MM.1S (cell line): Measurements from ENCODE around the gene ATG16L2.

ENCODE experiments used
- DNase-seq: peaks from one replicate; pipeline ENCODE4 v3.0.0-alpha.2; 2015
- H2AFZ ChIP-seq: fragments of 300-600 bp; sonication (generic); 2 replicates; pipeline ENCODE4 v1.6.0; 2016; ENCODE audit warnings: antibody characterized with exemption, low read length
- H3F3A ChIP-seq: fragments of 300-600 bp; sonication (generic); 2 replicates; pipeline ENCODE4 v1.6.1; 2016; ENCODE audit warnings: mild to moderate bottlenecking, antibody characterized with exemption, low read length, moderate library complexity, mixed read lengths; ENCODE audit not compliant: insufficient read depth
- H3K27ac ChIP-seq: fragments of 300-600 bp; sonication (generic); 2 replicates; pipeline ENCODE4 v1.5.1; 2016; ENCODE audit warnings: mild to moderate bottlenecking, low read length
- H3K27me3 ChIP-seq: fragments of 300-600 bp; sonication (generic); replicated peaks from 2 replicates; pipeline ENCODE4 v1.6.0; 2016; ENCODE audit warnings: low read length; ENCODE audit not compliant: insufficient read depth
- H3K36me3 ChIP-seq: fragments of 300-600 bp; sonication (generic); replicated peaks from 2 replicates; pipeline ENCODE4 v1.6.1; 2016; ENCODE audit warnings: mild to moderate bottlenecking, low read length, mixed read lengths; ENCODE audit not compliant: insufficient read depth
- H3K4me1 ChIP-seq: fragments of 300-600 bp; sonication (generic); 2 replicates; pipeline ENCODE4 v1.6.1; 2016; ENCODE audit warnings: low read length, mixed read lengths
- H3K4me2 ChIP-seq: fragments of 300-600 bp; sonication (generic); 2 replicates; pipeline ENCODE4 v1.6.0; 2016; ENCODE audit warnings: low read depth, low read length
- H3K4me3 ChIP-seq: fragments of 300-600 bp; sonication (generic); 2 replicates; pipeline ENCODE4 v1.5.1; 2016; ENCODE audit warnings: low read length, mixed read lengths
- H3K79me2 ChIP-seq: fragments of 300-600 bp; sonication (generic); 2 replicates; pipeline ENCODE4 v1.6.1; 2016; ENCODE audit warnings: mixed run types, low read length, mixed read lengths
- H3K9ac ChIP-seq: fragments of 300-600 bp; sonication (generic); 2 replicates; pipeline ENCODE4 v1.6.1; 2016; ENCODE audit warnings: low read length, mixed read lengths
- H3K9me2 ChIP-seq: fragments of 300-600 bp; sonication (generic); replicated peaks from 2 replicates; pipeline ENCODE4 v1.6.1; 2016; ENCODE audit warnings: mild to moderate bottlenecking, low read length, mixed read lengths; ENCODE audit not compliant: insufficient read depth
- H3K9me3 ChIP-seq: fragments of 300-600 bp; sonication (generic); replicated peaks from 2 replicates; pipeline ENCODE4 v1.6.1; 2016; ENCODE audit warnings: mild to moderate bottlenecking, low read length, mixed read lengths; ENCODE audit not compliant: insufficient read depth
- H4K20me1 ChIP-seq: fragments of 300-600 bp; sonication (generic); 2 replicates; pipeline ENCODE4 v1.6.1; 2016; ENCODE audit warnings: mild to moderate bottlenecking, low read length, moderate library complexity, mixed read lengths; ENCODE audit not compliant: insufficient read depth
- EZH2 ChIP-seq: fragments of 300-600 bp; sonication (generic); optimal IDR thresholded peaks from 2 replicates; pipeline ENCODE3; 2017; ENCODE audit warnings: low read depth, mild to moderate bottlenecking, antibody characterized with exemption, low read length, mixed read lengths
- EZH2phosphoT487 ChIP-seq: fragments of 300-600 bp; sonication (generic); IDR thresholded peaks from 2 replicates; pipeline ENCODE4 v1.6.1; 2018; ENCODE audit warnings: antibody characterized with exemption, low read length
- TF ChIP-seq, protein P1 (sequence below): fragments of 300-600 bp; sonication (generic); IDR thresholded peaks from 2 replicates; pipeline ENCODE4 v1.5.1; 2016; ENCODE audit warnings: antibody characterized with exemption, low read length, mixed read lengths

The ATG16L2 gene

DNA sequence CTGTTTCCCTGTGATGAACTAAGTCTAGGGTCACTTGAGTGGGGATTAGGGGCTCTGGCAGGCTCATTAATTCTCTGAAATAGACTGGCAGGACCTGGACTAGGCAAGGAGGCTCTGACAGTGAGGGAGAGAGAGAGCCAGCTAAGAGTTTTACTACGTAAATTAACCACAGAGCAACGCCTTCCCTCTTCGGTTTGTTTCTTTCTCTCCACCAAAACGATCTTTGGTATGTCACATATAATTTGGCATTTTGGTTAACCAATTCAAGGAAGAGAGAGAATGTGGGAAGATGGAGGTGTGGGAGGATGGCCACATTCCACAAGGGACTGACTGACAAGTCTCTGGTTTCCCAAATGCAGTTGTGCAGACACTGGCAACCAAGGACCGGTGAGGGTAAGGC, 27.9 kb downstream of the ATG16L2 start:
- no peaks in the 10 kb centered on the region for H3K9me3 ChIP-seq
- no peak overlapping the region for H3K27ac ChIP-seq
- no peaks in the 10 kb centered on the region for H3F3A ChIP-seq
- H3K36me3 ChIP-seq: peaks cover under 1% of the 10 kb centered on the region; the same call in 1 of the 2 replicates
- H2AFZ ChIP-seq: no peak overlapping the region
- H3K4me1 ChIP-seq: no peaks in the 10 kb centered on the region
- DNase-seq: no peak
- no peaks in the 10 kb centered on the region for H3K27me3 ChIP-seq
- no peaks in the 10 kb centered on the region for H3K9me2 ChIP-seq
- H4K20me1 ChIP-seq: no peaks in the 10 kb centered on the region
- H3K4me2 ChIP-seq: no peak overlapping the region
- TF ChIP-seq, protein P1, sequence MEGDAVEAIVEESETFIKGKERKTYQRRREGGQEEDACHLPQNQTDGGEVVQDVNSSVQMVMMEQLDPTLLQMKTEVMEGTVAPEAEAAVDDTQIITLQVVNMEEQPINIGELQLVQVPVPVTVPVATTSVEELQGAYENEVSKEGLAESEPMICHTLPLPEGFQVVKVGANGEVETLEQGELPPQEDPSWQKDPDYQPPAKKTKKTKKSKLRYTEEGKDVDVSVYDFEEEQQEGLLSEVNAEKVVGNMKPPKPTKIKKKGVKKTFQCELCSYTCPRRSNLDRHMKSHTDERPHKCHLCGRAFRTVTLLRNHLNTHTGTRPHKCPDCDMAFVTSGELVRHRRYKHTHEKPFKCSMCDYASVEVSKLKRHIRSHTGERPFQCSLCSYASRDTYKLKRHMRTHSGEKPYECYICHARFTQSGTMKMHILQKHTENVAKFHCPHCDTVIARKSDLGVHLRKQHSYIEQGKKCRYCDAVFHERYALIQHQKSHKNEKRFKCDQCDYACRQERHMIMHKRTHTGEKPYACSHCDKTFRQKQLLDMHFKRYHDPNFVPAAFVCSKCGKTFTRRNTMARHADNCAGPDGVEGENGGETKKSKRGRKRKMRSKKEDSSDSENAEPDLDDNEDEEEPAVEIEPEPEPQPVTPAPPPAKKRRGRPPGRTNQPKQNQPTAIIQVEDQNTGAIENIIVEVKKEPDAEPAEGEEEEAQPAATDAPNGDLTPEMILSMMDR: no peak
- TF ChIP-seq EZH2: no peak
- TF ChIP-seq EZH2phosphoT487: no peak
- no peak overlapping the region for H3K4me3 ChIP-seq
- no peaks in the 10 kb centered on the region for H3K79me2 ChIP-seq
- no peak overlapping the region for H3K9ac ChIP-seq

DNA sequence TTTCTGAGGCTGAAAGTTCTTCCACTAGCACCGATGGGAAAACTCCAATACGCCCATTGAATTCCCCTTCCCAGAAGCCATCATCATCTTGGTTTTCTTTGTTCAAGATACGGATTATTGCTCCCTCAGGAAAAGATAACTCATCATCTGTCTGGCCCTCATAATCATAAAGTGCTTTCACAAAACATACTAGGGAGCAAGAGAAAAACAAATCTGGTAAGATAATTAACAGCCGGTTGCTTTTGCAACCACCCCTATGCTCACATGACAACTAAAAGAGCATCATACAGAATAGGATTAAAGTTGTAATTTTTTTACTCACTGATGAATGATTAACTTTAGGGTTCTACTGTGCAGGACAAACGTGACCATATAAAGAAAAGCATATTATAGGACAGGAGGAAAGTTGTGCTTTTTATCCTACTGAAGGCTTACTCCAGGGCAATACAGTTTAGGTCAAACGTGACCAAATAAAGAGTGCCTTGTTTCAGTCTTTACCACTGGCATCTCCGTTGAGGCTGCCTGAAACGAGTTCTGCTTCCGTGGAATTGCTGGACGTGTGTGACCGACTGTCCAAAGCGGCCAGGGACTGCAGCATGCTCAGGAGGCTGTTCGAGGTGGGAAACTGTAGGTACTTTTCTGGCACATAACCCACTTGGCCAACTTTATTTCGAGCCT, 28.6 kb downstream of the ATG16L2 start:
- H3F3A ChIP-seq: no peaks in the 10 kb centered on the region
- H4K20me1 ChIP-seq: no peaks in the 10 kb centered on the region
- H3K27me3 ChIP-seq: no peaks in the 10 kb centered on the region
- no peak for DNase-seq
- H3K27ac ChIP-seq: no peak overlapping the region
- no peak overlapping the region for H3K9ac ChIP-seq
- H3K36me3 ChIP-seq: no peaks in the 10 kb centered on the region; the same call in 1 of the 2 replicates
- H3K4me2 ChIP-seq: no peak overlapping the region
- H3K9me2 ChIP-seq: no peaks in the 10 kb centered on the region
- TF ChIP-seq EZH2phosphoT487: no peak
- TF ChIP-seq, protein P1: no peak
- TF ChIP-seq EZH2: no peak
- no peaks in the 10 kb centered on the region for H3K9me3 ChIP-seq
- H3K4me1 ChIP-seq: no peaks in the 10 kb centered on the region
- H3K79me2 ChIP-seq: no peaks in the 10 kb centered on the region
- H3K4me3 ChIP-seq: no peak overlapping the region
- H2AFZ ChIP-seq: no peak overlapping the region

DNA sequence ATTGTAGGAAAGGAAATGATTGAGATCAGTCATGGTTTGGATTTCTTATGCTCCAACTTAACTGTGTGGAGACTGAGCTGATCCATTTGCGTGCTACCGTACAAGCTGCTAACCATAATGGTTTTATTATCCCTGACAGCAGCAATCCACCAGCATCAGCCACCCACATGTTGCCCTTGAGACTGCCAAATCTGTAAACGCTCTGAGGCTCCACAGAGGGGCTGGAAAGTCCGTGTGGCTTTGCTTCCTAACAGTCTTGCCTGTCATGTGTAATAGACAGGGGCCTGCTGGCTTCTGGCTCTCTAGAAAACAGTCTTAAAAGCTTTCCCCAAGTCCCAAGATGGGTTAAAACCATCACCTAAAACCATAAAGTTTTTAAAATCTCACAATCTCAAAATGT, 30.1 kb downstream of the ATG16L2 start:
- Histone ChIP-seq H3K27ac (no peak overlapping the region), H3K36me3 (no peaks in the 10 kb centered on the region; the same call in 1 of the 2 replicates), H3K27me3 (no peaks in the 10 kb centered on the region), H2AFZ (no peak overlapping the region), H3K4me3 (no peak overlapping the region), H3F3A (no peaks in the 10 kb centered on the region), H3K9ac (no peak overlapping the region), H3K79me2 (no peaks in the 10 kb centered on the region), H3K9me2 (no peaks in the 10 kb centered on the region), H4K20me1 (no peaks in the 10 kb centered on the region), H3K4me1 (no peaks in the 10 kb centered on the region), H3K9me3 (no peaks in the 10 kb centered on the region), H3K4me2 (no peak overlapping the region)
- TF ChIP-seq, protein P1: no peak
- TF ChIP-seq EZH2phosphoT487 (no peak), EZH2 (no peak)
- DNase-seq: no peak
